Aorta (tissue), 5 donors: ENCODE results near the gene UBE2D3. TPM values are rescaled to one million over a fixed set of nuclear protein-coding genes. Genes with fewer than 3 reads are reported as not detected.

Experiments used
- ATAC-seq: fragments of 200-7000 bp; cut with Tn5 transposase; one replicate; pipeline ENCODE4 v1.9.1; 2022; ENCODE audit warnings: moderate library complexity; ENCODE audit not compliant: low FRiP score
- DNase-seq, 2 donors: peaks; one replicate each; pipeline ENCODE4 v3.0.0-alpha.2; 2020
- H3K27ac ChIP-seq, 2 donors: one replicate each; pipeline ENCODE4 v1.5.1; 2013; ENCODE audit warnings: low read length in 2 of 2, mild to moderate bottlenecking in 2 of 2, moderate library complexity in 2 of 2, control low read depth in 1 of 2, inconsistent platforms in 1 of 2, low read depth in 1 of 2
- H3K27me3 ChIP-seq, 2 donors: one replicate each; pipeline ENCODE4 v1.6.1; 2013; ENCODE audit warnings: control low read depth in 1 of 2, low read length in 1 of 2, mild to moderate bottlenecking in 1 of 2, moderate library complexity in 1 of 2; ENCODE audit not compliant: insufficient read depth in 2 of 2, control insufficient read depth in 1 of 2
- H3K36me3 ChIP-seq, 2 donors: one replicate each; pipeline ENCODE4 v1.6.1; 2013; ENCODE audit warnings: control low read depth in 1 of 2, low read length in 1 of 2, mild to moderate bottlenecking in 1 of 2; ENCODE audit not compliant: insufficient read depth in 2 of 2, control insufficient read depth in 1 of 2
- H3K4me1 ChIP-seq, 2 donors: one replicate each; pipeline ENCODE4 v1.6.1; 2013; ENCODE audit warnings: low read length in 2 of 2, control low read depth in 1 of 2, mild to moderate bottlenecking in 1 of 2, moderate library complexity in 1 of 2; ENCODE audit not compliant: insufficient read depth in 2 of 2, control insufficient read depth in 1 of 2
- H3K4me3 ChIP-seq, 2 donors: one replicate each; pipeline ENCODE4 v1.5.1; 2013; ENCODE audit warnings: low read length in 2 of 2, control low read depth in 1 of 2, mild to moderate bottlenecking in 1 of 2
- H3K9me3 ChIP-seq: one replicate; pipeline ENCODE4 v1.6.1; 2013; ENCODE audit warnings: mild to moderate bottlenecking, low read length; ENCODE audit not compliant: control insufficient read depth
- WGBS, 2 donors: extraction: QIAGEN DNeasy Blood & Tissue Kit; methylation state at CpG; one replicate each; pipeline ENCODE4 v1.1.7; 2013; 5-methylcytosine and 5-hydroxymethylcytosine counted together
- intact Hi-C, 2 donors: fragments of 100-400 bp; cut with DNase I; formaldehyde crosslinking; loops; one replicate each; pipeline versions ENCODE4 v1.14.2 to v1.15.0; 2022
- polyA plus RNA-seq, 2 donors: library from polyadenylated mRNA; stranded (reverse); fragments of 200-250 nt; gene quantifications; one replicate each; pipeline ENCODE4 v1.2.3, GENCODE V29; 2013
- total RNA-seq, 2 donors: library from RNA; stranded (reverse); fragmentation: NEBNext Ultra II Directional; extraction: Animal tissue kit (Norgen Biotek cat#: 25700); gene quantifications; one replicate each; pipeline ENCODE4 v1.2.1, GENCODE V29; 2021
- donor health status: healthy with polysubstance abuse.
- donor health status: Bipolar disorder and iron deficiency.
- donor health status: DM: no; HTN: no; CAD: no.
- donor health status: DM: no; HTN: no; CAD: no.
- donor health status: DM: yes; HTN: yes; CAD: no.

Gene UBE2D3
- total and polyA plus RNA-seq, 4 donors: 195 to 292 (median 275) TPM

DNA sequence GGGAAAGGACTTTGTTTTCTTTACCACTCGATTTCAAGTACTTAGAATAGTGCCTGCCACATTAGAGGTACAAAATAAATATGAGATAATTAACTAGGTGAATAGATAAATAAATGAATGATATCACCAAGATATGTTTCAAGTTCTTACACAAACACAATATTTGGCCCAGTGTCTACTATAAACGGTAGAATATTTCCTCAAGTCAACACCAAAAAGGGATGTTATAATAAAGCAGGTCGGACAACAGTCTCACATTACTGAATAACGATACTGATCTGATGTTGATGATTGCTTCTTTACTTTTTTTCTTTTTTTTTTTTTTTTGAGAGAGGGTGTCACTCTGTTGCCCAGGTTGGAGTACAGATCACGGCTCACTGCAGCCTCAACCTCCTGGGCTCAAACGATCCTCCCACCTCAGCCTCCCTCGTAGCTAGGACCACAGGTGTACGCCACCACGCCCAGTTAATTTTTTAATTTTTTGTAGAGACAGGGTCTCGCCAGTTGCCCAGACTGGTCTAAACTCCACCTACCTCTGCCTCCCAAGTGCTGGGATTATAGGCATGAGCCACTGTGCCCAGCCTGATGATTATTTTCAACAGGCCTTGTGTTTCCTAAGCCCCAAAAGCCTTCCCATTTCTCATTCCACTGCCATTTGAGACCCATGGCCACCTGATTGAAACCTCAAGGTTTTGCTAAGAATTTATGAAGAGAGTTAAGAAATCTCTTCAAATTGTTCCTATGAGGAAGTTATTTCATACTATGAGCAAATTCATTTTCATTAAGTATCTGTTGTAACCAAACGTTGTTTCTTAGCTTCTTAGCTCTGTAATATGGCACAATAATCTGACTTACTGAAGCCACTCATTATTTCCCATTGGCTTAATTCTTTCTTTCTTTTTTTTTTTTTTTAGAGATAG is 68.8 kb downstream of the UBE2D3 start:
- DNase-seq (no peak), ATAC-seq (no peak)
- H3K4me3 ChIP-seq: no peak overlapping the region
- no peaks in the 10 kb centered on the region for H3K27me3 ChIP-seq
- H3K9me3 ChIP-seq: no peaks in the 10 kb centered on the region
- no peak overlapping the region for H3K27ac ChIP-seq
- H3K4me1 ChIP-seq: no peaks in the 10 kb centered on the region
- intact Hi-C loops: no loop called here
- no peaks in the 10 kb centered on the region for H3K36me3 ChIP-seq
- WGBS, 2 donors: 83 to 85% methylated on average over 11 of the region's 11 CpGs

DNA sequence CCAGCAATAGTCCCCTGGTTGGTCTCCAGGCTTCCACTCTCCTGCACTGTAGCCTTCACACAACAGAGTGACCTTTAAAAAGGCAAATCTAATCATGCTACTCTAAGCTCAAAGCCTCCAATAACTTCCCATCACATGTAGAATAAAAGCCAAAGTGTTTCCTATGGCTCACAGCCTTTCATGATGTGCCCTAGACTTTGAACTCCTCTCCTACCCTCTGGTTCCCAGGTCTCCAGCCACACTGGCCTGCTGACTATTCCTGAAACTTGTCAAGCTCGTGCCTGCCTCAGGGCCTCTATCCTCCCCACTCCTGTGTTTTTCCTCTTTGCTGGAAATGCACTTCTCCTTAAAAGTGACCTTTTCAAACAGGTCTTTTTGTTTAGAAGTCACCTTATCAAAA is 69.7 kb downstream of the UBE2D3 start:
- 52 to 55% methylated on average over 1 of the region's 1 CpG for WGBS, 2 donors
- no peaks in the 10 kb centered on the region for H3K4me1 ChIP-seq
- no peak overlapping the region for H3K27ac ChIP-seq
- DNase-seq: no peak
- no peaks in the 10 kb centered on the region for H3K27me3 ChIP-seq
- no peaks in the 10 kb centered on the region for H3K9me3 ChIP-seq
- H3K4me3 ChIP-seq: no peak overlapping the region
- intact Hi-C loops: no loop called here
- no peak for ATAC-seq
- H3K36me3 ChIP-seq: no peaks in the 10 kb centered on the region

DNA sequence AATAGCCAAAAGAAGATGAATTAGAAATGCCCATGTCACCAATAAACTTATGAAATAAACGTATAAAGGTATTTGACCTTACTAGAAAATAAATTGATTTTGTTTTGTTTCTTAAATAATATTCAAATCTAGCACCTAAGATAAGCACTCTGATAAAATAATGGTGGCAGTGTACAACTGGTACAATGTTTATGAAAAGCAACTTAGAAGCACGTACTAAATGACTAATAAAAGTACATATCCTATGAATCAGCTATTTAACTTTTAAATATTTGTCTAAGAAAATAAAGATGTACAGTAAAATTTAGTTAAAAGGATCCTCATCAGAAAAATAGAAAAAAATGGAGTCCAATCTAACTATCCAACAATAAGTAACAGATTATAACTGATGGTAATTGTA is 73.3 kb downstream of the UBE2D3 start:
- intact Hi-C loops: no loop called here
- WGBS, 2 donors: 94 to 96% methylated on average over 2 of the region's 2 CpGs

DNA sequence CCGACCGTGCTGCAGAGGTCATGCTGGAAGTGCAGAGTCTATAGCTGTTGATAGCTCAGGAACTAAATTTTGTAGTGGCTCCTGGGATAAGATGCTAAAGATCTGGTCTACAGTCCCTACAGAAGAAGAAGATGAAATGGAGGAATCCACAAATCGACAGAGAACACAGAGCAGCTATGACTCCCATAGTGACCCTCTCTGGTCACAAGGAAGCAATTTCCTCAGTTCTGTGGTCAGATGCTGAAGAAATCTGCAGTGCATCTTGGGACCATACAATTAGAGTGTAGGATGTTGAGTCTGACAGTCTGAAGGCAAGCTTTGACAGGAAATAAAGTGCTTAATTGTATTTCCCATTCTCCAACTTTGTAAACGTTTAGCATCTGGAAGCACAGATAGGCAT is 75.4 kb downstream of the UBE2D3 start:
- intact Hi-C loops: no loop called here
- no peak for ATAC-seq
- no peaks in the 10 kb centered on the region for H3K27me3 ChIP-seq
- H3K36me3 ChIP-seq: no peaks in the 10 kb centered on the region
- H3K4me3 ChIP-seq: no peak overlapping the region
- H3K9me3 ChIP-seq: no peaks in the 10 kb centered on the region
- H3K27ac ChIP-seq: no peak overlapping the region
- H3K4me1 ChIP-seq: no peaks in the 10 kb centered on the region
- 88 to 90% methylated on average over 4 of the region's 4 CpGs for WGBS, 2 donors
- DNase-seq: no peak

More for the DNA sequence above, 73.3 kb downstream of the UBE2D3 start:
- H3K27me3 ChIP-seq: no peaks in the 10 kb centered on the region
- DNase-seq: no peak
- no peaks in the 10 kb centered on the region for H3K4me1 ChIP-seq
- H3K9me3 ChIP-seq: no peaks in the 10 kb centered on the region
- no peak overlapping the region for H3K4me3 ChIP-seq
- H3K27ac ChIP-seq: no peak overlapping the region
- no peaks in the 10 kb centered on the region for H3K36me3 ChIP-seq
- no peak for ATAC-seq

Other genes with a start within 250 kb of the UBE2D3 start
- 10 to 100 TPM; 20.9 to 41.4 TPM for gene MANBA, start 66.6 kb downstream of the UBE2D3 start, total RNA-seq
- 10 to 100 TPM; 16.8 to 19.9 TPM for gene MANBA, start 66.6 kb downstream of the UBE2D3 start, polyA plus RNA-seq
- gene CISD2, start 41.4 kb upstream of the UBE2D3 start, total RNA-seq: 10 to 100 TPM; 16.7 to 19.3 TPM
- 10 to 100 TPM; 16.2 to 22.5 TPM for gene CISD2, start 41.4 kb upstream of the UBE2D3 start, polyA plus RNA-seq
- gene SLC9B1, start 192.2 kb upstream of the UBE2D3 start, total RNA-seq: 1 to 10 TPM; 1.6 TPM
- under 1 TPM in 1 of 2 donors, not detected in 1; 0.13 TPM for gene SLC9B1, start 192.2 kb upstream of the UBE2D3 start, polyA plus RNA-seq
- gene SLC9B2, start 249.2 kb upstream of the UBE2D3 start, total RNA-seq: 10 to 100 TPM; 17.0 to 25.2 TPM
- 1 to 10 TPM; 6.1 to 7.9 TPM for gene SLC9B2, start 249.2 kb upstream of the UBE2D3 start, polyA plus RNA-seq